ENCODE measurements around the gene CALML5. TPM values are rescaled to one million over a fixed set of nuclear protein-coding genes. Genes with fewer than 3 reads are reported as not detected.
"Not testable (repeated sequence)": the region's sequence is repeated elsewhere in the genome, so short reads cannot be mapped to it uniquely, and the experiment has no call there.

Gene CALML5
- total RNA-seq, 1 donor from 2014 or later: not detected

DNA sequence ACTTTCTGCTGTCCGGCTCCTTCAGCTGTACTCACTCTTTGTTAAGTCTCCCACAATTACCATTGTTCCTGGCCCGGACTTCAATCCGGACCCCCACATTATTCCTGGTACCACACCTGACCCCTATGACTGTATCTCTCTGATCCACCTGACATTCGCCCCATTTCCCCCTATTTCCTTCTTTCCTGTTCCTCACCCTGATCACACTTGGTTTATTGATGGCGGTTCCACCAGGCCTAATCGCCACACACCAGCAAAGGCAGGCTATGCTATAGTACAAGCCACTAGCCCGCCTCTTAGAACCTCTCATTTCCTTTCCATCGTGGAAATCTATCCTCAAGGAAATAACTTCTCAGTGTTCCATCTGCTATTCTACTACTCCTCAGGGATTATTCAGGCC lies 24.3 kb downstream of the CALML5 start:
- DNase-seq (ENCODE audit: low spot score); intact Hi-C loops (cut with DNase I): not testable (repeated sequence)

DNA sequence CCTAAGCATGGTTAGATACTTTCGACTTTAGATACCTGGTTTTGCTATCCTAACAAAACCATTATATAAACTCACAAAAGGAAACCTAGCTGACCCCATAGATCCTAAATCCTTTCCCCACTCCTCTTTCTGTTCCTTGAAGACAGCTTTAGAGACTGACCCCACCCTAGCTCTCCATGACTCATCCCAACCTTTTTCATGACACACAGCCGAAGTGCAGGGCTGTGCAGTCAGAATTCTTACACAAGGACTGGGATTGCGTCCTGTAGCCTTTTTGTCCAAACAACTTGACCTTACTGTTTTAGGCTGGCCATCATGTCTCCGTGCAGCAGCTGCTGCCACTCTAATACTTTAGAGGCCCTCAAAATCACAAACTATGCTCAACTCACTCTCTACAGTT lies 24.7 kb downstream of the CALML5 start:
- intact Hi-C loops (cut with DNase I); DNase-seq (ENCODE audit: low spot score): not testable (repeated sequence)

DNA sequence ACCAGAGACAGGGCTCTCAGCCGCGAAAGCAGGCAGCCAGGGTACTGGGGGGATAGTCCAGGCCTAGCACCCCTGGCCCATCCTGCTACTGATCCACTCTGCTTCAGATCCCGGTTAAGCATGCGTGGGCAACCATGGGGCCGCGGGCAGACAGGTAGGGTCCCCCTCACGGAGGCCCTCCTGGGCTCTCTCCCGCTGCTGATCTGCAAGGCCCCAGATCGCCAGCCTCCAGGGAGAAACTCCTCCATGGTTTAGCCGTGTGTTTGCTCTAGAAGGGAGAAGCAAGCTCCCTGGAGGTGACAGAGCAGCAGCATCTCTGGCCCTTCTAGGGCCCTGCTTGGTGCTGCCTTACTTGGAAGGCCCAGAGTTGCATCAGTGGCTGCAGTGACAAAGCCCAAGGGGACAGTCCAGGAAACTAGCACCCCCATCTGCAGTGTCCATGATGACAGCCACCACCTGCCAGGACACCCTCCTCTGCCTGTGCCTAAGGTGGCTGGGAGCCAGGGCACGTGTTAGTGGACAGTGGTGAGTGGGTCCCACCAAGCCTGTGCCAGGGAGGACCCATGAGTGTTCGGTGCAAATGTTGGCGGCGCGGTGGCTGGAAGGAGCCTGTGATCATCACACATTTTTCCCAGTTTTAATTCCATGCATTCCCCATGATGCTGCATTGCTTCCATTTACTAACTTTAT lies 29.2 kb downstream of the CALML5 start:
- no peak for DNase-seq (ENCODE audit: low spot score)
- intact Hi-C loops (cut with DNase I): no loop called here

DNA sequence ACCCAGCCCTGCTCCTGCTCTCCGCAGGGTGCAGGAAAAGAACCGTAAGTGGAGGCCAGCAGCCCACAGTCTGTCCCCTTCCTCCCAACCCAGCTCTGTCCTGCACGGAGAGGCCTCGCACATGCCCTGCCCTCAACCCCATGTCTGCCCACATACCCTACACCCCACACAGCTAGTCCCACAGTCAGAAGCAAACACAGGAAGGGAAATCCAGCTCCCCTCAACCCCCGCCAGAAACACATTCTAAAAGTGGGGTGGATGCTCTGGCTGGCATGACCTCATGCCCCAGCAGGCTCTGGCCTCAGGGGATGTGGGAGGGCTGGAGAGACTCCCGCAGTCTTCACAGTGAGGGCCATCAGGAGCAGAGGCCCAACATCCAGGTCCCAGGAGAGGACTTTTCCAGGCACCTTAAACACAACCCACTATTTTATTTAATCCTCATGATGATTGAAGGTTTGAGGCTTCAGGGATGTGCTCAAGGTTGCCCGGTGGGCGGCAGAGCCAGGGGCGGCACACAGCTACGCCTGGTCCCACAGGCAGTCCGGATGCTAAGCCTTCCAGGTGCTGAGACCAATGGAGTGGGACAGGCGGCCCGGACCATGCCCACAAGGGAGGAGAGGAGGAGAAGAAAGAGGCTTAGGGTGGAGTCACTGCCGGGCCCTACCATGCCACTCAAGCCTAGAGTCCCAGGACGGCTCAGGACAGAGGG lies 29.9 kb downstream of the CALML5 start:
- intact Hi-C loops (cut with DNase I): no loop called here
- DNase-seq (ENCODE audit: low spot score): no peak

DNA sequence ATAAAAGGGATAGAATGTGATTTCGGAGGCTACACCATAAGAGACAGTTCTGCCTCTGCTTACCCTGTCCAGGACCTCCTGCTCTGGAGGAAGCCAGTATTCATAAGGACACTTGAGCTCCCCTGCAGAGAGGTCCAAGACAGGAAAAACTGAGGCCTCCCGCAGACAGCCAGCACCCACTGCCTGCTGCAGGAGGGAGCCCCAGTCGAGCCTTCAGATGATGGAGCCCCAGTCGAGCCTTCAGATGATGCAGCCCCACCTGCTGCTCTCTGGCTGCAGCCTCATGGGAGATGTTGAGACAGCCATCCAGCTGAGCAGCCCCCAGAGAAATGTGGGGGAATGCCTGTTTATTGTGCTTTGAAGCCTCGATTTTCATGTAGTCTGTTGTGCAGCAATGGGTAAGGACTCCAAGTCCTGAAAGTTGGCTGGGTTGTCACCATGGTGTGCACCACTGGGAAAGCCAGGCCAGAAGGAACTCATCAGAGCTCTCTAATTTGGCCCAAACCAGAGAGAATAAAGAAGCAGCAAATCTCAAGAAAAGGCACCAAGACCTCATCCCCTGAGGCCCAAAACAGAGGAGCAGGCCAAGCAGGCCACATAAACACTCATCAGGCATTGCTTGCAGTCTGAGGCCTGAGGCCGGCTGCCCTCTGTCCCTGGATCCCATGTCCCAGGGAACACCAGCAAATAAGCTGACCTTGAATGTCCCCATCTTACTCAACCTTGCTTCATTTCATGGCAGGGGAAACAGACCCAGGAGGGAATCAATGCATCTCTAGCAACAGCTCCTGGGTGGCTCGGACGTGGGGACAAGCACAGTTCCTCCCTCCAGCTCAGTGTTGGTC lies 30.9 kb downstream of the CALML5 start:
- intact Hi-C loops (cut with DNase I): no loop called here
- DNase-seq (ENCODE audit: low spot score): no peak

DNA sequence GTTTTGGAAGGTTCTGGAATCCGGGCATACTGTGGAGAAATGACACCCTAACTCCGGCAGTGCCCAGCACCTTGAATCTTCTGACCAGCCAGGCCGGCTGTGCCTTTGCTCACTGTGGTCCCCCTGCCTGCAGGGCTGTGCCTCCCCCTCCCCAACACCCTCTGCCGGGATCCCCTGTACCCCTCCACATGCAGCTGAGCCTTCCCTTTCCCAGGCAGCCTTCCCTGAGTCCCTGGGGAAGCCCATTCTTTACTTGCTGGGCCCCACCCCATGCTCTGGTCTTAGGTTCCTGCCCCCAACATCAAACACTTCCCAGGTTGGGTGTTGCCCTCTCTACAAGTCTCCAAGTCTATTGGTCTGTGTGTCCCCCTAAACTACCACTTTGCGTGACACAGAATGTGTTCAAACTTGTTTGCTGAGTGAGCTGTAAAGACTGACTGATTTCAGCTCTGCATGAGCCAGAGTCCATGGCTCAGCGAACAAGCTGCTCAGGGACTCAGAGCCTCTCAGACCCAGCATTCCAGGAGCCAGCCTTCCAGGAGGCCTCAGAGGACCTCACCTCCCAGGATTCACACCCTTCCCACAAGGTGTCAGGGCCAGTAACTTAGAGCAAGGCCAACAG lies 31.6 kb downstream of the CALML5 start:
- DNase-seq (ENCODE audit: low spot score): no peak
- intact Hi-C loops (cut with DNase I): no loop called here

DNA sequence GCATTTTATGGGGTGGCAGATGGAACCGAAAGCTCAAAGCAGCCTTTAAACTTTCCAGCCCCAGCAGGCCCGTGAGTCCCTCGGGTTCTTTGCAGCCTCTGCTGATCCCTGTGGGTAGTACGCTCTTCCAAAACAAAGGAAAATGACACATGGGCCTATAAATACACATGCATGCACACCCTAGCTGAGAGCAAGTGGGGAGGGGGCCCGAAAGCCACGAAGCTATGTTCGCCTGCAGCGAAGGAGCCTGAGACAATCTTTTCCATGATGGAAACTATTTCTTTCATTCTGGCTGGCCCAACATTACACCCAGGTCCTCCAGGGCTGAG lies 32.2 kb downstream of the CALML5 start:
- no peak for DNase-seq (ENCODE audit: low spot score)
- intact Hi-C loops (cut with DNase I): no loop called here

DNA sequence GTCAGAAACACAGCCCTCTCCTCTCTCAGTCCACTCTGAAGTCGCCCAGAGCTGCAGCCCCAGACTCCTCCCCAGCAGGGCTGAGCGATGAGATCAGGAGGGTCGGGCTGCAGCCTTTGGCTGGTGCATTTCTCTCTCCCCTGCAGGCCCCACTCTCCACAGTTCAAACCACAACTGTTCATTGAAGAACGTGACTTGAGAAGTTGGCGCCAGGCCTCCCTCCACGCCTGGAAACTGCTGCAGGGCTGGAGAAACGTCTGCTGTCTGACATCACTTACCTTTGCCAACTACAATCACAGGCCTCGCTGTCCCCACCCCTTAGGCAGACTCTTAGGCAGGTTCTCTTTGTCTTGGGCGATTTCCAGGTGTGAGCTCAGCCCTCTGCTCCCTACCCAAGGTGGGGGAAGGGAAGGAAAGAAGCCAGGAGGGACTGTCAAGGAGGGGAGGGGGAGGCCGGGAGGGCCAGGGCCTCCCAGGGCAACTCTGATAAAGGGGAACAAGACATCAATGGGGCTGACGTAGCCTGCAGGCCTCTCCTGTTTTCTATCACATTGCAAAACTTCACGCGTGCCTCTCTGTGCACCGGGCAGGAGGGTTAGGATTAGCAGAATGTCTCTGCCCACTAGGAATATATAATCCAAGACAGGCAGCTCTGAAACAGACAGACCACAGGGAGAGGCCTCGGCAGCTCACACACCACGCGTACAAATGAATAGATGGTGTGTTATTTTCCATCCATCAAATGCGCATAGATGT lies 32.7 kb downstream of the CALML5 start:
- intact Hi-C loops (cut with DNase I): no loop called here
- no peak for DNase-seq (ENCODE audit: low spot score)

DNA sequence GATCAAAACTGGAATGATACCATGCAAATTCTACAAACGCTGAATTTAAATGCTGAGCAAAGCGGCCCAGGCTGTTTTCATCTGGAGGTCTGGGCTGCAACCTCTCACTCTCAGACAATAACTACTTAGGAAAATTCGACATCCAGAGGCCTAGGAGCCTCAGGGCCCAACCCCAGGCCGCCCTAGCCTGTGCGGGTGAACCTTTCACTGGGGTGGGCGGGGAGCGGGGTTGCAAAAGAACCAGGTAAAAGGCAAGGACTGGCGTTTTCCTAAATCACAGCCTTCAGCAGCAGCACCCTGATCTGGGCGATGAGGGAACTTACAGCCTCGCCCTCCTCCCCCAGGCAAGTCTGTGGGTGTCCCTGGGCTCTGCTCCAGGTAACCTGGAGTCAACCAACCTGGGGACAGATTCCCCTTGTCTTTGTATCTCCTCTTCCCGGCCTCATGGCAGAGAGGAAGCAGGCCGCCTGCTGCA lies 33.4 kb downstream of the CALML5 start:
- DNase-seq (ENCODE audit: low spot score): no peak
- intact Hi-C loops (cut with DNase I): no loop called here

DNA sequence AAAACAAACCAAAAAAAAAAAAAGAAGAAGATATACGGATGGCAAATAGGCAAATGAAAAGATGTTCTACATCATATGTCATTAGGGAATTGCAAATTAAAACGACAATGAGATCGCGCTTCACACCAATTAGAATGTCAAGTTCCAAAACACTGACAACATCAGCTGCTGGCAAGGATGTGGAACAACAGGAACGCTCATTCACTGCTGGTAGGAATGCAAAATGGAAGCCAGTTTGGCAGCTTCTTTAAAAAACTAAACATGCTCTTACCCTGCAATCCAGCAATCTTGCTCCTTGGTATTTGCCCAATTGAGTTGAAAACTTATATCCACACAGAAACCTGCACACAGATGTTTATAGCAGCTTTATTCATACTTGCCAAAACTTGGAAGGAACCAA lies 34.8 kb downstream of the CALML5 start:
- DNase-seq (ENCODE audit: low spot score): no peak
- intact Hi-C loops (cut with DNase I): no loop called here

DNA sequence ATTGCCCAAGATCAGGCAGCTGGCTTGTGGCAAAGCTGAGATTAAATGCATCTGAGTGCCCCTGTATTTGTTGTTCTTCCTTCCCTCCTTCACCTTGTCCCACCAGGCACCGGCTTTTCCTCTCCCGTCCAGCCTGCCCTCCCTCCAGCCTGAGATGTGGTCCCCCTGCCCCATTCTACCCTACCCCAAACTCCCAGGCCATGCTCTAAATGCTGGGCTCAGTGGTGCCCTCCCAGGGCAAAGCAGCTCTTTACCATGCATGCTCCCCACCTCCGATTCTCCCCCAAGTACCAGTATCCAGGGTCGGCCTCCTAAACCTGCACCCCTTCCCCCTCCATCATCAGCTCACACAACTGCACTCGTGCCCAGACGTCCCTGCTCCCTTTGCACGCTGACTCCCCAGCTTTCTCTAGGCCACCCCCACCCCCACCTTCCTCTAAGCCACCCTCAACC lies 36.5 kb downstream of the CALML5 start:
- no peak for DNase-seq (ENCODE audit: low spot score)
- intact Hi-C loops (cut with DNase I): no loop called here

DNA sequence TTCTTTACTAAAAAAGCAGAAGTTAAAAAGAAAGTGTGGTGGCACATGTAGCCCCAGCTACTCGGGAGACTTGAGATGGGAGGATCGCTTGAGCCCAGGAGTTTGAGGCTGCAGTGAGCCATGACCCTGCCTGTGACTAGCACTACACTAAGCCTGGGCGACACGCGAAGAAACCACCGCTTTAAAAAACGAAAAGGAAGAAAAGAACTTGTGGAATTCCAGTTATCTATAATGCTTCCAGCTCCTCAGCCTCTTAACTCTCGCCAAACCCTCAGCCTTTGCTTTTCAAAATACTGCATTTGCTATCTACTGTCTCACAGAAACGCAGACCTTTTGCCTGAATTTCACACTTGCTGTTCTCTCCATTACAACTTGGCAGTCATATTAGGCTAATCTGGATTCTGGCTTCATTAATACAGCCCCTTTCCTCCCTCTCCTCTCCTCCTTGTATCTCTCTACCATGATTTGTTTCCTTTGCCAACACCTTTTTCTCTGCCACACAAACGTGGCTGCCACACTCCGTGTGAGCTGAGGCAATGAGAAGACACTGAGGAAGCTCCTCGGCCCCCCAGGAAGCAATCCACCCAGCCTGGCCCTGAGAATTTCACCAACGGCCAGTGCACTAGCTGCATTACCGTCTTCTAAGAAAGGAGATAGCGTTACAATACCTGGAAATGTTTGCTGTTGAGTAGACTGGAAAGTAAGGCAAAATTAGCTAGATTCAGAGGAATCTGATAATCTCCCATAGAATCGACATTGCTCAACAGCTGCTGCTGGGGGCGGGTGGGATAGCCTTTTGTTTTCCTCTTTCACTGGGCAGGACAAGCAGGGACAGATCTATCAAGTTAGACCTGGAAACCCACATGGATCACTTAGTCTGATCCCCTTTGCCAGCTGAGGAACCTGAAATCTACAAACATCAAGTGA lies 37.2 kb downstream of the CALML5 start:
- no peak for DNase-seq (ENCODE audit: low spot score)
- intact Hi-C loops (cut with DNase I): no loop called here

DNA sequence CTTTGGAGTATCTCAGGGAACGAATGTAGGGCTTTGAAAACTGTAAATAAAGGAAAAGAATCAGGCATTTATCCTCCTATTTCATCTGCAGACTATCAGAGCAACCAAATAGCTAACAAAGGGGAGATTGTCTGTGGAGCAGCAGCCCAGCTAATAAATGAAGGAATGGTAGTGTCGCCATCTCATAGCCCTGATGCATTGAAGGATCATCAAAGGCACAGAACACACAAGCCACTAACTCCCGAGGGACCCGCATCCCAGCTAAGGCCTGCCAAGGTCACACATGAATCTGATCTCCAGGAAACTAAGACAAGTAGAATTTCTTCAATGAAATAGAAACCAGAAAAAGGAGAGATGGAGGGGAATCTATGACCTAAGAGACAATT lies 38.2 kb downstream of the CALML5 start:
- intact Hi-C loops (cut with DNase I): no loop called here
- DNase-seq (ENCODE audit: low spot score): no peak

DNA sequence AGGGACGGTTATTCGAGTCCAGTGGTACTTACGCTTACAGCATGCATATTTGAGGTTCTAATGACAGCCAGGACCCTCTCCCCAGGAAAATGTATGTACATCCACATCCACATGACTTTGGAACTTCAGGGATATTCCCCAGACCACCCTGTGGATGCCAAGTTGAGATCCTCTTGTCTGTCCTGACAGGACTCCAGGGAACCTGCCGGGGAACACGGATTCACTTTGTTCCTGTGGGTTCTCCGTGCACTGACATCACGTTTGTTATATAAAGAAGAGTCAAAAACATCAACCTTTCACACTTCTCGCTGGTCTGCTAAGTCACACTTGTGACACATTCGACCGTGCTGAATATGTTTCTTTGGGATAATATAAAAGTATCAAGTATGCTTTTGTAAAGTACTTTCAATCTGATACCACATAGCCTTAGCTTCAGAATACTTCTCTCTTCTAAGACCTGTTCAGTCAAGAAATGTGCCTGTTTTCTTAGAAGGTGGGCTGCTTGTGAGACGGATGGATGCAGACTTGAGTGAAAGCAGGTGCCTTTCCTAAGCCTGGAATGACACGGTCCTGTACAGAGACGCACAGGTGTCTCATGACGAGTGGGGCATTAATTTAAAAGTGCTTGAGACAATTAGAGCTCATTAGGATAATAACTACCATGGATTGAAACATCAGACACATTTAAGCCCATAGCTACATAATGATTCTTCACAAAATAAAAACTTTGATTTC lies 38.7 kb downstream of the CALML5 start:
- intact Hi-C loops (cut with DNase I): no loop called here
- DNase-seq (ENCODE audit: low spot score): no peak

DNA sequence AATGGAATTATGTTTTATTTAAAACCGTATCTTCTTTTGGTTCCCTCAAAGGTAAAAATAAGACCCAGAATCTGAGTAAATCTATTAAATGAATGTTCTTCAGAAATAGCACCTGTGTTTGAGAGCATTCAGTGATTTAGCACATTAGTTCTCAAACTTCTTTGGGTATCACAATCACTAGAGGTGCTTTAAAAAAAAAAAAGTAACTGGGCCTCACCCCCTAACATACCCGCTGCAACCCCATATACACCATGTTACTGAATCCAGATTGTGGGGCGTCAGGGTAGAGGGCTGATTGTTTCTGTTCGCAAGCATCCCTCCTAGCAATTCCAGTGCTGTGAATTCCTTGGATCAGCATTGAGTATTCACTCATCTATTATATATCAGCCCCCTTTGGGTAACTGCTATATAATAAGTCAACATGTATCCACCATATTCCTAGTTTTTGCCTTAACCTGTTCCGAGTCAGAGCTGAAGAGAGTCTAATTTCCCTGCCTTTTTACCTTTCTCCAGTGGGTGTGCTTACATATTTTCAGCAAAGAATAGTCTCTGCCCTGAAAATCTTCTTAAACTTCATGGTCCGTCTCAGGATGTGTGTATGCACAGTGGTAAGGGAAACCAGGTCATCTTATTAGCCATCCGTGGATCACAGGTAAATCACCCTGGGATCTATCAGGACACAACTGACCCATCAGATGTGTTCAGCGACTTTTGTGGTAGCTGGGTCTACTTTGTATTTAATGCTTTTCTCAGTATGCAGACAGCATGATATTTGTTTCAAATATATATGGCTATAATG lies 40.2 kb downstream of the CALML5 start:
- intact Hi-C loops (cut with DNase I): no loop called here
- no peak for DNase-seq (ENCODE audit: low spot score)

DNA sequence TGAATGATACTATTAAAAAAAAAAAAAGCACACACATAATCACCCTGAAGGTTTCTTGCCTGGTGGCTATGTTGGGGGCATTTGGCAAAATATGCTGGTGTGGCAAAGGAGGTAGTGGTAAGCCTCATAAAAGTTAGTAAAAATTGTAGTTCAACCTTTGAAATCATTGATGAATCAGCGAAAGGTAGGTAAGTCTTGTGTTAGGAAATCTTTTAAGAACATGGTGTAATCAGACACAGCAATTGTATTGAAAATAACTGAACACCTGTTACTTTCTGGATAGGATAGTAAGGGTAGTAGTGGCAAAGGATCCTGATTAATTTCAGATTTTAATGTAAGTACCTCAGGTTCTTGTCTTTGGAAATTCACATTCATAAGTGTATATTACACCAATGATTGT lies 40.9 kb downstream of the CALML5 start:
- no peak for DNase-seq (ENCODE audit: low spot score)
- intact Hi-C loops (cut with DNase I): no loop called here

DNA sequence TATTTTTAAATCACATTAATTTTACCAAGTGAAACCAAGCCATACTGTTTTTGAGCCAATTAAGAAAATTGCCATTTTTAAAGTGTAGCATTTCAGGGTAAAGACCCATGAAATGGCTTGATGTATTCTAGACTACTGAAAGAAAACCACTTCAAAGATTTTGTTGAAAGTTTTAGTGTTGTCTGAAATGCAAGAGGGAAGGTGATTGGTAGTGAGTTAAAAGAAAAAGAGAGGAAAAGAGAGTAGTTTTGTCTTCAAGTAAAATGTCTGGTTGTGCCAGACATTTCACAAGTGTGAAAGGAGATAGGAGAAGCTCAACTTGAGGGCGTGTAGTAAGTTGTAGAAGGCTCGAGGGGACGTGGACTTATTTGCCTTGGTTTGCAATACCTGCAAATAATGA lies 41.6 kb downstream of the CALML5 start:
- intact Hi-C loops (cut with DNase I): no loop called here
- no peak for DNase-seq (ENCODE audit: low spot score)

Data from cardiac septum (tissue), 1 donor.